HG02642 (cell line): ENCODE data around the gene KCNIP1.

Experiments
- ATAC-seq: cut with Tn5 transposase; IDR thresholded peaks from one replicate; pipeline ENCODE4 v1.9.1; 2021; ENCODE audit warnings: mild to moderate bottlenecking; ENCODE audit not compliant: unreplicated experiment, poor library complexity

The KCNIP1 gene

GRCh38 chr5:170681013-170681433 is 177.2 kb downstream of the KCNIP1 start:
- peak; percentile 62 for ATAC-seq

- ATAC-seq: no peak
Observed at GRCh38 chr5:170691657-170692056, 187.8 kb downstream of the KCNIP1 start.

GRCh38 chr5:170693701-170694100 is 189.9 kb downstream of the KCNIP1 start:
- no peak for ATAC-seq

GRCh38 chr5:170694911-170695310 is 191.1 kb downstream of the KCNIP1 start:
- ATAC-seq: no peak

GRCh38 chr5:170697031-170697430 is 193.2 kb downstream of the KCNIP1 start:
- no peak for ATAC-seq

GRCh38 chr5:170700503-170700902 is 196.7 kb downstream of the KCNIP1 start:
- no peak for ATAC-seq

- ATAC-seq: no peak
Observed at GRCh38 chr5:170701334-170701733, 197.5 kb downstream of the KCNIP1 start.

- no peak for ATAC-seq
Observed at GRCh38 chr5:170704417-170705192, 200.8 kb downstream of the KCNIP1 start.

- no peak for ATAC-seq
Observed at GRCh38 chr5:170709640-170710039, 205.8 kb downstream of the KCNIP1 start.

- no peak for ATAC-seq
Observed at GRCh38 chr5:170711300-170711699, 207.5 kb downstream of the KCNIP1 start.

- no peak for ATAC-seq
Observed at GRCh38 chr5:170715141-170715540, 211.3 kb downstream of the KCNIP1 start.

GRCh38 chr5:170716396-170716795 is 212.6 kb downstream of the KCNIP1 start:
- ATAC-seq: no peak

GRCh38 chr5:170719551-170719950 is 215.7 kb downstream of the KCNIP1 start:
- ATAC-seq: no peak

- no peak for ATAC-seq
Observed at GRCh38 chr5:170720179-170720578, 216.4 kb downstream of the KCNIP1 start.

GRCh38 chr5:170720984-170721383 is 217.2 kb downstream of the KCNIP1 start:
- no peak for ATAC-seq

- ATAC-seq: no peak
Observed at GRCh38 chr5:170721681-170722080, 217.9 kb downstream of the KCNIP1 start.

GRCh38 chr5:170722316-170722715 is 218.5 kb downstream of the KCNIP1 start:
- no peak for ATAC-seq

GRCh38 chr5:170731052-170731451 is 227.2 kb downstream of the KCNIP1 start:
- ATAC-seq: no peak

- no peak for ATAC-seq
Observed at GRCh38 chr5:170732685-170733084, 228.9 kb downstream of the KCNIP1 start.

GRCh38 chr5:170736966-170737365 is 233.1 kb downstream of the KCNIP1 start:
- ATAC-seq: no peak

- ATAC-seq: no peak
Observed at GRCh38 chr5:170737591-170737990, 233.8 kb downstream of the KCNIP1 start.

- ATAC-seq: no peak
Observed at GRCh38 chr5:170738840-170739239, 235.0 kb downstream of the KCNIP1 start.
